Measurements from ENCODE around the gene NPFF. TPM values are rescaled to one million over a fixed set of nuclear protein-coding genes. Genes with fewer than 3 reads are reported as not detected.

Gene NPFF
- total RNA-seq, 4 donors from 2014 or later: 0.70 TPM; not detected in 3

DNA sequence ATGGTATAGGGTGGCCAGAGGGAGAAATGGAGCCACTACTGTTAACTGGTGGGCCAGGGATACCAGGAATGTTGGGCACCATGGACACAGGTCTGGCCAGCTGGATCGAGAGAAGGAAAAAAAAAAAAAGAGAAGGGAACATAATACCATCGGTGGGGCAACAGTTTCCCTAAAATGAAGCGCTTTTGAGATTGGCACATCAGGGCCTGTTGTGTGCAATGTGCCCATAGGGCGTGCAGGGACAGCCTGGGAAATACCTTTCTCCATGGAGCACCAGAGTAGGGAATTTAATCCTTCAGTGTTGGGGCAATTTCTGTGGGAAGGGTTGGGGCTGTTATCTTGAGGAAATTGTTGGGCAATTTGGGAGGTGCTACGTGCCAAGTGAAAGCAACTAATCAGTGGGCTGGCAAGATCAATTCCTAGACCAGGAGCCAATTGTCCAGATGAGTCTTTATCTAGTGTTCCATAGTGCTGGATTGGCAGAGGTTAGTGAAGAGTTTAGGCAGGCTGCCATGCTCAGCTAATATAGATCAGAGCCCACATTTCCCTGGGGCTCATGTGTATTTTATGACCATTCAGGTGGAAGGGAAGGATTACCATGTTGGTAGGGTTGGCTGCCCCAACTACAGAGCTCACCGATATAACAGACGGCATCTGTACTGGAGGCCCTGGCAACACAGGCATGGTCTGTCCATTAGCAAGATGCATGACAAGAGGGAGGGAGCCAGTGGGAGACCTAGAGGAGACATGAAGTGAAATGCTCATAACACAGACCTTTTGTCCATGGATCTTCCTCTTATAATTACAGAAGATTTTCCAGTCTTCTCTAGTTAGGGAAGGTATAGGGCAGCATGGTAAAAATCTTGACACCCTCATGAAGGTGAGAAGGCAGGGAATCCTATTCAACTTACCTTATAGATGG lies 25.5 kb upstream of the NPFF start:
- intact Hi-C loops (cut with DNase I): no loop called here
- H3K4me1 ChIP-seq: peaks cover 4 to 12% (median 4%) of the 10 kb centered on the region in 3 donors
- DNase-seq: no peak
- no peak overlapping the region for H3K27ac ChIP-seq
- TF ChIP-seq, protein P1, sequence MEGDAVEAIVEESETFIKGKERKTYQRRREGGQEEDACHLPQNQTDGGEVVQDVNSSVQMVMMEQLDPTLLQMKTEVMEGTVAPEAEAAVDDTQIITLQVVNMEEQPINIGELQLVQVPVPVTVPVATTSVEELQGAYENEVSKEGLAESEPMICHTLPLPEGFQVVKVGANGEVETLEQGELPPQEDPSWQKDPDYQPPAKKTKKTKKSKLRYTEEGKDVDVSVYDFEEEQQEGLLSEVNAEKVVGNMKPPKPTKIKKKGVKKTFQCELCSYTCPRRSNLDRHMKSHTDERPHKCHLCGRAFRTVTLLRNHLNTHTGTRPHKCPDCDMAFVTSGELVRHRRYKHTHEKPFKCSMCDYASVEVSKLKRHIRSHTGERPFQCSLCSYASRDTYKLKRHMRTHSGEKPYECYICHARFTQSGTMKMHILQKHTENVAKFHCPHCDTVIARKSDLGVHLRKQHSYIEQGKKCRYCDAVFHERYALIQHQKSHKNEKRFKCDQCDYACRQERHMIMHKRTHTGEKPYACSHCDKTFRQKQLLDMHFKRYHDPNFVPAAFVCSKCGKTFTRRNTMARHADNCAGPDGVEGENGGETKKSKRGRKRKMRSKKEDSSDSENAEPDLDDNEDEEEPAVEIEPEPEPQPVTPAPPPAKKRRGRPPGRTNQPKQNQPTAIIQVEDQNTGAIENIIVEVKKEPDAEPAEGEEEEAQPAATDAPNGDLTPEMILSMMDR (IDR thresholded peaks at IDR 0.05): no peak
- TF ChIP-seq POLR2A (IDR thresholded peaks at IDR 0.05): no peak
- H3K4me3 ChIP-seq: no peak overlapping the region
- no peaks in the 10 kb centered on the region for H3K9me3 ChIP-seq
- H3K36me3 ChIP-seq: peaks cover 31 to 99% (median 62%) of the 10 kb centered on the region in 3 donors
- 85 to 94% methylated on average over 6 to 7 of the region's 7 CpGs for WGBS, 2 donors
- no peaks in the 10 kb centered on the region for H3K27me3 ChIP-seq

DNA sequence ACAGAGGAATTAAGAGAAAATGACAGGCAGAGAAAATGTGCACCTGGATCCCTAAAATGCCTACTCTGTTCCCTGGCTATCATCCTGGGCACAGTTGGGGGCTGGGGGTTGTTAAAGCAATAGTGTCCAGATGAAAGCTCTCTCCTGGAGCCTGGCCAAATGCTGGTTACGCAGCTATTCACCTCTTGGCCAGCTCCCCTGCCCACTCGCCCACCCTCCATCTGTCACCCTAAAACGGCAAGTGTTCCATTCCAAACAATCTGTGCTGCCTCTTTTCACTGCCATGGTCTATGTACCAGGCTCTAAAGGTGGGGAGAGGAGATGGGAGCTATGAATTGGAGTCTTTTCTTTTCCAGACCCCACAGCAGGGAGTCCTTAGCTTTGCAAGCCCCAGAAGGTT lies 24.7 kb upstream of the NPFF start:
- Histone ChIP-seq H3K4me1 (peaks cover 0 to 5% (median 0%) of the 10 kb centered on the region in 3 donors), H3K27me3 (no peaks in the 10 kb centered on the region), H3K36me3 (peaks cover 38 to 100% (median 56%) of the 10 kb centered on the region in 3 donors), H3K9me3 (no peaks in the 10 kb centered on the region), H3K4me3 (no peak overlapping the region), H3K27ac (no peak overlapping the region)
- TF ChIP-seq, protein P1 (IDR thresholded peaks at IDR 0.05): no peak
- TF ChIP-seq POLR2A (IDR thresholded peaks at IDR 0.05): no peak
- DNase-seq: no peak
- 57 to 62% methylated on average over 3 of the region's 3 CpGs for WGBS, 2 donors
- intact Hi-C loops (cut with DNase I): no loop called here

GRCh38 chr12:53530920-53531319 lies 23.6 kb upstream of the NPFF start:
- Histone ChIP-seq H3K9me3 (no peaks in the 10 kb centered on the region), H3K4me1 (no peaks in the 10 kb centered on the region), H3K27ac (no peak overlapping the region), H3K27me3 (no peaks in the 10 kb centered on the region), H3K36me3 (peaks cover 34 to 100% (median 47%) of the 10 kb centered on the region in 3 donors), H3K4me3 (no peak overlapping the region)
- TF ChIP-seq, protein P1 (IDR thresholded peaks at IDR 0.05): no peak
- TF ChIP-seq POLR2A (IDR thresholded peaks at IDR 0.05): no peak
- no peak for DNase-seq
- 18 to 68% methylated on average over 2 of the region's 4 CpGs for WGBS, 2 donors
- intact Hi-C loops (cut with DNase I): no loop called here

DNA sequence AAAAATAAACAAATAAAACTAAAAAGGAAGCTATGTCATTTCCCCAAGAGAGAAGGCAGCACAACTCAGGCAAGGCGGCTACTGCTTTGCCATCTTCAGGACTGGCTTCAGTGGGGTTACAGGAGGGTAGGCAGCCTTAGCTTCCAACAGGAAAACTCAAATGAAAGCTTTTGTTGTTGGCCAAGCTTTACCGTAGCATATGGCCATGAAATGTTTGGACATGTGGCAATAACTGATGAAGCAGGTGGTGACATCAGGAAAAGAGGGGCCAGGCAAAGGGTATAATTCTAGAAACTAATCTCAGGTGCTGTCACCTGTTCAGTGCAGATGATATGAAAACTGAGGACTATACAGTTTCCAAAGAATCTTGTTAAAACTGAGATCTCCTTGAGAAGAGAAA lies 22.8 kb upstream of the NPFF start:
- WGBS, 2 donors: 84 to 92% methylated on average over 2 of the region's 2 CpGs
- no peaks in the 10 kb centered on the region for H3K4me1 ChIP-seq
- H3K27ac ChIP-seq: no peak overlapping the region
- peaks cover 34 to 100% (median 48%) of the 10 kb centered on the region in 3 donors for H3K36me3 ChIP-seq
- H3K4me3 ChIP-seq: no peak overlapping the region
- intact Hi-C loops (cut with DNase I): no loop called here
- no peaks in the 10 kb centered on the region for H3K9me3 ChIP-seq
- H3K27me3 ChIP-seq: no peaks in the 10 kb centered on the region
- TF ChIP-seq, protein P1 (IDR thresholded peaks at IDR 0.05): no peak
- no peak for TF ChIP-seq POLR2A (IDR thresholded peaks at IDR 0.05)
- no peak for DNase-seq

DNA sequence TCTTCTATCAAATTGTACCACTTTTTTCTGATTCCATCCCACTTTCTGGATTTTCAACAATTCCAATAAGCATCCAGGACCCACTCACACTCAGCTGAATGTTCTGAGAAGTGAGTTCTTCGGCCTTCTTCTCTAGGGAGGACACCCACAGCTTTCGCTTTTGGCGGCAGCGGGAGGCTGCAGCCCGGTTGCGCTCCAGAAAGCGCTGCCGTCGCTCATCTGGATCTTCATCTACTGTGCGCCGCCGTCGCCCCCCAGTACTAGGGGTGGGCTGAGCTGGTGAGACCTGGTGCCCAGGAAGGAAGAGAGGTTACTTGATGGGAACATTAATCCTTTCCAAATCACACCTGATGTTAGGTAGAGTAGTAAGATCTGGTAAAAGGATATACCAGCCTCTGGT lies 17.2 kb upstream of the NPFF start:
- H3K36me3 ChIP-seq: peaks cover 24 to 100% (median 53%) of the 10 kb centered on the region in 3 donors
- no peak overlapping the region for H3K27ac ChIP-seq
- no peak for DNase-seq
- TF ChIP-seq, protein P1 (IDR thresholded peaks at IDR 0.05): no peak
- TF ChIP-seq POLR2A (IDR thresholded peaks at IDR 0.05): no peak
- no peaks in the 10 kb centered on the region for H3K4me1 ChIP-seq
- H3K9me3 ChIP-seq: no peaks in the 10 kb centered on the region
- H3K27me3 ChIP-seq: no peaks in the 10 kb centered on the region
- 92 to 96% methylated on average over 13 of the region's 13 CpGs for WGBS, 2 donors
- no peak overlapping the region for H3K4me3 ChIP-seq
- intact Hi-C loops (cut with DNase I): no loop called here

All from esophagus squamous epithelium (tissue), 5 donors.